Psoas muscle (tissue), 8 donors: ENCODE data around the gene ZNF212. TPM values are rescaled to one million over a fixed set of nuclear protein-coding genes. Genes with fewer than 3 reads are reported as not detected.
A peak's percentile ranks its signal among the peaks of the same experiment; 100 is the strongest.

ENCODE experiments used
- ATAC-seq, 4 donors: fragments of 200-7000 bp; cut with Tn5 transposase; one replicate each; pipeline ENCODE4 v1.9.1; 2020; ENCODE audit warnings: moderate library complexity in 3 of 4, mild to moderate bottlenecking in 2 of 4
- DNase-seq, 2 donors: peaks; one replicate each; pipeline ENCODE4 v3.0.0-alpha.2; 2020
- H3K27ac ChIP-seq: fragments of 200-600 bp; one replicate; pipeline ENCODE4 v1.8.0; 2022
- H3K27me3 ChIP-seq, 3 donors: fragments of 200-600 bp in 1 of 3; one replicate each; pipeline versions ENCODE4 v1.6.1 to v1.8.0; 2013 to 2022; ENCODE audit warnings: low read length in 2 of 3, mild to moderate bottlenecking in 2 of 3, moderate library complexity in 1 of 3; ENCODE audit not compliant: insufficient read depth in 3 of 3
- H3K36me3 ChIP-seq, 2 donors: fragments of 200-600 bp in 1 of 2; one replicate each; pipeline versions ENCODE4 v1.6.1 to v1.8.0; 2013 to 2022; ENCODE audit warnings: low read depth in 1 of 2, mild to moderate bottlenecking in 1 of 2, moderate library complexity in 1 of 2; ENCODE audit not compliant: insufficient read depth in 1 of 2
- H3K4me1 ChIP-seq: fragments of 200-600 bp; one replicate; pipeline ENCODE4 v1.8.0; 2022
- H3K4me3 ChIP-seq: fragments of 200-600 bp; one replicate; pipeline ENCODE4 v1.8.0; 2022; ENCODE audit warnings: mild to moderate bottlenecking
- H3K9me3 ChIP-seq: fragments of 200-600 bp; one replicate; pipeline ENCODE4 v1.8.0; 2022
- WGBS, 3 donors: extraction: QIAGEN DNeasy Blood & Tissue Kit; methylation state at CpG; one replicate each; pipeline versions ENCODE4 v1.1.6 to v1.1.7; 2013; 5-methylcytosine and 5-hydroxymethylcytosine counted together
- intact Hi-C, 2 donors: fragments of 100-400 bp; cut with DNase I; formaldehyde crosslinking; loops; one replicate each; pipeline versions ENCODE4 v1.11.0 to v1.14.2; 2022
- polyA plus RNA-seq, 3 donors: library from polyadenylated mRNA; stranded (reverse); fragments of 200-250 nt; gene quantifications; one replicate each; pipeline ENCODE4 v1.2.3, GENCODE V29; 2013
- total RNA-seq, 4 donors: library from RNA; stranded (reverse); fragmentation: NEBNext Ultra II Directional in 2 of 4; extraction: Animal tissue kit (Norgen Biotek cat#: 25700) in 2 of 4; gene quantifications; one replicate each; pipeline versions ENCODE4 v1.2.1 to v1.2.4, GENCODE V29; 2021 to 2023
- TF ChIP-seq, protein P1 (sequence below): fragments of 200-600 bp; IDR thresholded peaks from one replicate; pipeline ENCODE4 v1.8.0; 2022; ENCODE audit warnings: antibody characterized with exemption
- donor health status: healthy with polysubstance abuse.
- donor health status: DM: no; HTN: no; CAD: no; lungs with moderate emphysema.
- donor health status: Bipolar disorder and iron deficiency.
- donor health status: healthy.
- donor health status: DM: yes; HTN: yes; CAD: no.
- donor health status: DM: no; HTN: no; CAD: no.
- donor health status: DM: no; HTN: no; CAD: no.
- donor health status: DM: yes; HTN: yes; CAD: no.

The ZNF212 gene
- total and polyA plus RNA-seq, 7 donors, result 3.1 to 6.4 (median 4.3) TPM

DNA sequence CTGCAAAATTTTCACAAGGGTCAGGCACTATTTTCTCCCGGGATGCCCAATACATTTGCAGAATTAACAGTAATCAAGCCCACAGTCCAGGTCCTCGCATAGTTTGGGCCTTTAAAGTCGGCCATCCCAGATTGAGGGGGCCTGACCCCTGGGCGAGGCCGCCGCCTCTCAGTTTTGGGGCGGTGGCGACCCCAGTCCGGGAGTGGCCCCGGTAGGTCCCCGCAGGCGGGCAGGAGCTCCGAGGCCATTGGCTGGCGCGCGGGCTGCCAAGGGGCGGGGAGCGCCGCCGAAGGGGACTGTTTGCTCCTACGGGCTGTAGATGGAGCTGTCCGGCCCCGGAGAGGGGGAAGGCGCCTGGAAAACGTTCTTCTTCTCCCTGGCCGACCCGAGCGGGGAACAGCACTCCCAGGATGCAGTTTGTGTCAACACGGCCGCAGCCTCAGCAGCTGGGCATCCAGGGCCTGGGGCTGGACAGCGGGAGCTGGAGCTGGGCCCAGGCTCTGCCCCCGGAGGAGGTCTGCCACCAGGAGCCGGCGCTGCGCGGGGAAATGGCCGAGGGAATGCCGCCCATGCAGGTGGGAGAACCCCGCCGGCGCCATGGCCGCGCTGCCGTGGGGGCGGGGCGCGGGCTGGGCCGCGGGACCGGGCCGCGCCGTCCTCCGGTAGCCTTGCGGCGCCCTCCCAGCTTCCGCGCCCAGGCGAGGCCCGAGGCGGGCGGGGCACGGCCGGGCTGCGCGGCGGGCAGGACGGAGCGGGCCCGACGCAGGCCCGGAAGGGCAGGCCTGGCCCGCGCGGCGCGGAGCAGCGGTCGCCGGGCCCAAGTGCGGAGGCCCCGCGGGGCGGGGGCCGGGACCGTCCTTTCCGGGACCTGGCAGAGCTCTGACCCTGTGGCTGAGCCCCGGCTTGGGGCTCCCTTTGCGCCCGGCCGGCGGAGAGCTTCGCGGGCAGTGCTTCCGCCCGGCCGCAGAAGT is 44.0 kb upstream of the ZNF212 start, which contains the start of gene ZNF282:
Gene ZNF282, plus strand, starts transcription at position 367 of the 971 bp plus-strand sequence. Its CDS starts 44 bp downstream, at position 411.
- peaks cover 3 to 25% of the 10 kb centered on the region in 2 donors for H3K36me3 ChIP-seq
- no peaks in the 10 kb centered on the region for H3K9me3 ChIP-seq
- H3K27ac ChIP-seq, result peak within 1 kb of the TSS; percentile 95
- DNase-seq (peak; percentile 90 to 93), ATAC-seq (peak; percentile 95 to 99 (median 98))
- peak within 1 kb of the TSS; percentile 95 for H3K4me3 ChIP-seq
- H3K4me1 ChIP-seq, result peaks cover 10% of the 10 kb centered on the region
- intact Hi-C loops, result loop anchor here (5.0 kb wide), 1 partner anchor 42 kb away; the partner anchor contains the start of gene ZNF212 (in 2 of the 2)
- TF ChIP-seq, protein P1, sequence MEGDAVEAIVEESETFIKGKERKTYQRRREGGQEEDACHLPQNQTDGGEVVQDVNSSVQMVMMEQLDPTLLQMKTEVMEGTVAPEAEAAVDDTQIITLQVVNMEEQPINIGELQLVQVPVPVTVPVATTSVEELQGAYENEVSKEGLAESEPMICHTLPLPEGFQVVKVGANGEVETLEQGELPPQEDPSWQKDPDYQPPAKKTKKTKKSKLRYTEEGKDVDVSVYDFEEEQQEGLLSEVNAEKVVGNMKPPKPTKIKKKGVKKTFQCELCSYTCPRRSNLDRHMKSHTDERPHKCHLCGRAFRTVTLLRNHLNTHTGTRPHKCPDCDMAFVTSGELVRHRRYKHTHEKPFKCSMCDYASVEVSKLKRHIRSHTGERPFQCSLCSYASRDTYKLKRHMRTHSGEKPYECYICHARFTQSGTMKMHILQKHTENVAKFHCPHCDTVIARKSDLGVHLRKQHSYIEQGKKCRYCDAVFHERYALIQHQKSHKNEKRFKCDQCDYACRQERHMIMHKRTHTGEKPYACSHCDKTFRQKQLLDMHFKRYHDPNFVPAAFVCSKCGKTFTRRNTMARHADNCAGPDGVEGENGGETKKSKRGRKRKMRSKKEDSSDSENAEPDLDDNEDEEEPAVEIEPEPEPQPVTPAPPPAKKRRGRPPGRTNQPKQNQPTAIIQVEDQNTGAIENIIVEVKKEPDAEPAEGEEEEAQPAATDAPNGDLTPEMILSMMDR, result peak; percentile 59
- H3K27me3 ChIP-seq, result no peaks in the 10 kb centered on the region
- WGBS, 3 donors, result 0 to 1% (median 0%) methylated on average over 69 to 97 of the region's 97 CpGs

DNA sequence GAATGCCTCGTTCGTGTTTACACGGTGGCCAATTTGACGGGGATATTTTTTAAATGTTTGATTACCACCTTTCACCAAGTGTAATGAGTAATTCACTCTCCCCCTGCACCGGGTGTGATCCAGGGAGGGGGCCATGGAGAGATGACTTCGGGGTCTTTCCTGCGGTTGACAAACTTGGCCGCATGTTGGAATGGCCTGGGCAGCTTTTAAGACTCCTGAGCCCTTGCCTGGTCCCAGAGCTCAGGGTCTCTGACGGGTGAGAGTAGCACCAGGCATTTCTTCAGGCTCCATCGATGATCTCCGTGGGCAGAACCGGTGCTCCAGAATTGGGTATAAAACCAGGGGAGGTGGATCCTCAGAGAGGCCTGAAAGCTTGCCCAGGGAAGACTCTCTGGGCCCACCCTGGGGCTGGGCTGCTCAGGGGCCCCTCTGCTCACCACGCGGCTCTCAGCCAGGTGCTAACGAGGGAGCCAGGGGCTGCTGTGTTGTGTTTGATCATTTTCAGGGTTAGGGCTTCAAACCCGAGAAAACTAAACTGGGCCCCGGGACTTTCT is 43.2 kb upstream of the ZNF212 start:
- TF ChIP-seq, protein P1, result no peak
- intact Hi-C loops, result loop anchor here (5.0 kb wide), 1 partner anchor 41 kb away; the partner anchor contains the start of gene ZNF212 (in 2 of the 2)
- H3K36me3 ChIP-seq, result peaks cover 3 to 32% of the 10 kb centered on the region in 2 donors
- no peaks in the 10 kb centered on the region for H3K9me3 ChIP-seq
- H3K27me3 ChIP-seq, result no peaks in the 10 kb centered on the region
- peak overlapping the region; percentile 95 for H3K27ac ChIP-seq
- DNase-seq (no peak), ATAC-seq (no peak)
- peaks cover 10% of the 10 kb centered on the region for H3K4me1 ChIP-seq
- 2 to 3% (median 2%) methylated on average over 17 of the region's 17 CpGs for WGBS, 3 donors
- H3K4me3 ChIP-seq, result peak overlapping the region; percentile 95

DNA sequence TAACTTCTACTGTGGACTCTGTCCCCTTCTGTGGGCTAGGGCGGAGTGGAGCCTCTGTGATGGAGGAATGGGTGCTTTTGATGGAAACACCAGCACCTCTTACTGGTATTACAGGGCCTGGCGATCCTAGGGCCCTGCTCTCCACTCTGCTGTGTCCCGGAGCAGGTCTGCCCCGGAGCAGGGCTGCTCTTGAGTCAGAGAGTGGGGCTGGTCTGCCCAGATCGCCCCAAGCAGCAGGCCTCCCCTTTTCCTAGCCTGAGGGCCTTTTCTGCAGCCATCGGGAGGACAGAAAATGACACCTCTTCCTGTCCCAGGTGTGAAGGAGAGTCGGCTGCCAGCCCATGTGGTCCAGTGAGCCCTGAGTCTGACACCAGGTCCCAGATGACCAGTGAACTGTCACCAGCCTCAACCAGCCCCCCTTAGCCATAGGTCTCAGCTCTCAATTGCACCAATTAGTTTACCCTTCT is 42.7 kb upstream of the ZNF212 start:
- 16 to 22% (median 17%) methylated on average over 7 of the region's 7 CpGs for WGBS, 3 donors
- H3K27ac ChIP-seq, result peak overlapping the region; percentile 95

DNA sequence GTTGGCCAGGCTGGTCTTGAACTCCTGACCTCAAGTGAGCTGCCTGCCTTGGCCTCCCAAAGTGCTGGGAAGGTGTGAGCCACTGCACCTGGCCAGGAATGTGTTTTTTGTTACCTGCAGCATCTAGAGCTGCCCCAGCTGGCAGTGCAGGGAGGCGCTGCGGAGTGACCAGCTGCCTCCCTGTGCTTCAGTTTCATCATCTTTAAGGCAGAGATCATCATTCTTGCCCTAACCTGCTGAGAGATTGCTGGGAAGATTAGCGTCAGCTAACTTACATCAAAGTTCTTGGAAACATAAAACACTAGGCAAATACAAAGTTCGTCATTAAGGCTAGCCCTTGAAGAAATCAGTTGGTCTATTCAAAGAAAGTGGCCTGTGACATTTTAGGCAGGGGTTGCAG is 41.8 kb upstream of the ZNF212 start:
- intact Hi-C loops, result loop anchor here (5.0 kb wide), 1 partner anchor 40 kb away; the partner anchor contains the start of gene ZNF212 (in 2 of the 2)
- 70 to 81% (median 78%) methylated on average over 4 of the region's 4 CpGs for WGBS, 3 donors

More for the DNA sequence above, 42.7 kb upstream of the ZNF212 start:
- H3K27me3 ChIP-seq, result no peaks in the 10 kb centered on the region
- H3K9me3 ChIP-seq, result no peaks in the 10 kb centered on the region
- ATAC-seq (no peak), DNase-seq (no peak)
- TF ChIP-seq, protein P1, result no peak
- intact Hi-C loops, result loop anchor here (5.0 kb wide), 1 partner anchor 41 kb away; the partner anchor contains the start of gene ZNF212 (in 2 of the 2)
- H3K4me1 ChIP-seq, result peaks cover 10% of the 10 kb centered on the region
- H3K4me3 ChIP-seq, result peak overlapping the region; percentile 95
- H3K36me3 ChIP-seq, result peaks cover 3 to 37% of the 10 kb centered on the region in 2 donors

More for the DNA sequence above, 41.8 kb upstream of the ZNF212 start:
- TF ChIP-seq, protein P1, result no peak
- H3K4me1 ChIP-seq, result peaks cover 10% of the 10 kb centered on the region
- ATAC-seq (no peak), DNase-seq (no peak)
- H3K9me3 ChIP-seq, result no peaks in the 10 kb centered on the region
- H3K27ac ChIP-seq, result no peak overlapping the region
- H3K36me3 ChIP-seq, result peaks cover 3 to 47% of the 10 kb centered on the region in 2 donors
- no peak overlapping the region for H3K4me3 ChIP-seq
- H3K27me3 ChIP-seq, result no peaks in the 10 kb centered on the region
